Measurements from ENCODE around the gene RPS21.

RPS21 gene

DNA sequence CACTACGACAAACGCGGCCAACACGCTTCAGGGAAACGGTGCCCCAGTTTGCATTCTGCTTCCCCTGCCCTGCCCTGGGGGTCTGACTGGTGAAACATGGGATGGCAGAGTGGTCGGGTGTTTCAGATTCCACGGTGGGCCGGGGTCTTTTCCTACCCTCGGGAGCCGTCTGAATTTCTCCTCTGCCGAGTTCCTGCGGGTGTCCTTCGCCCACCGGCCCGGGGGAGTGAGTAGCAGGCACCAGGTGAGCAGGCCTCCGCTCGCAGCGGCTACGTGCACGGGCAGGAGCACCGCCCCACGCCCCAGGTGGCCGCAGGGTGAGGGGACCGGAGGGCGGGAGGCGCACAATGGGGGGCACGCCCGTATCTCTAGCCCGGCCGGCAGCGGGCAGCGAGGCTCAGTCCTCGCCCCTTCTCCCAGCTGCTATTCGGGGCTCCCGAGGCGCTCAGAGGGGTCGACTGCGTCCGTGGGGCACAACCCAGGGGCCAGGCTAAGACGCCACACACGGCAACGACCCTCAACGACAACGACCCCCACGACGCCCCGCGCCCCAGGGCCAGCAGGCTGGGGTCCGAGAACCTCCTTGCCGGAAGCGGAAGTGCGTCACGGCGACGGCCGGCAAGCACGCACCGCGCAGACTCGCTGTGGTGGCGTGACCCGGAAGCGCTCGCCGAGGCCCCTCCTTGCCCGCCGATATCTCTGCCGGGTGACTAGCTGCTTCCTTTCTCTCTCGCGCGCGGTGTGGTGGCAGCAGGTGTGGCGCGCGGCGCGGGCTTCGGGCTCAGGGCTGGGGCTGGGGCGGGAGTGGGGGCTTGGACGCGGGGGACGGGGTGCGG is at the start of gene RPS21:
TSS of gene RPS21 (plus strand) at position 721 of the 836 bp plus-strand sequence. CDS start 236 bp downstream, outside the sequence.
- DNase-seq (ENCODE audit: low read depth in 3 of 3), result peak; percentile 87 to 88 (median 88)

DNA sequence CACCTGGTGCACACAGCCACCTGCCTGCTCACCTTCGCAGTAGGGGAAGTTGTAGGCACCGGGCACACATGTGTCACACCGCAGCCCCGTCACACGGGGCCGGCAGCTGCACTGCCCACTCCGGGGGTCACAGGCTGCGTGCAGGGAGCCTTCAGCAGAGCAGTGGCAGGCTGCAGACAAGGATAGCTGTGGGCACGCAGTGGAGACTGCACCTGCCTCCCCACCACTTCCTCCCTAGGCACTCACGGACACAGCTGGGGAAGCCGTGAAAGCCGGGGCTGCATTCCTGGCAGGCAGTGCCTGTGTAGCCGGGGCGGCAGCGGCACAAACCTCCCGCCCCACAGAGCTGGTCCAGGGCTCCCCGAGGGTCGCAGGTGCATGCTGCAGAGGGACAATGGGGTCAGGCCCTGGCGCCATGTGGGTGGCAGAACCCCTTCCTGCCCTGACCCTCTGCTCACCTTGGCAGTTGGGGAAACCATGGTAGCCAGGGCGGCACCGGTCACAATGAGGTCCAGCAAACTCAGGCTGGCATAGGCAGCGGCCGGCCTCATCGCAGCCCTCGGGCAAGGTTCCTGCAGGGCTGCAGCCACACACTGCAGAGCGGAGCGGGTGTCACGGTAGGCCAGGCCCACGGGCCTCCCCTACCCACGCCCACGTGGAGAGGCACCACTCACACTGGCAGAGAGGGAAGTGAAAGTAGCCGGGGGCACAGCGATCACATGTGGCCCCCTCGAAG is 49.2 kb upstream of the RPS21 start:
- no peak for DNase-seq (ENCODE audit: low read depth in 3 of 3)

DNA sequence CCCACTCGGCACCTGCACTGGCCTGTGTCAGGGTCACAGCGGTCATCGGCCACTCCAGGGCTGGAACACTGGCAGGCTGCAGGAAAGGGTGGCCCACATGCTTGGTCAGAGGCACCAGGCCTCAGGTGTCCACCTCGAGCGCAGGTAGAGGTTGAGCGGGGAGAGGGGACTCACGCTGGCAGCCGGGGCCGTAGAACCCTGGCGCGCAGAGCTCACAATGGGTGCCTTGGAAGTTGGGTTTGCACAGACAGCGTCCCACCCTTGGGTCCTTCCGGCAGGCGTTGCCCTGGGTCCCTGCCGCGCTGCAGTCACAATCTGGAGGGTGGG is 48.6 kb upstream of the RPS21 start:
- DNase-seq (ENCODE audit: low read depth in 3 of 3), result no peak

DNA sequence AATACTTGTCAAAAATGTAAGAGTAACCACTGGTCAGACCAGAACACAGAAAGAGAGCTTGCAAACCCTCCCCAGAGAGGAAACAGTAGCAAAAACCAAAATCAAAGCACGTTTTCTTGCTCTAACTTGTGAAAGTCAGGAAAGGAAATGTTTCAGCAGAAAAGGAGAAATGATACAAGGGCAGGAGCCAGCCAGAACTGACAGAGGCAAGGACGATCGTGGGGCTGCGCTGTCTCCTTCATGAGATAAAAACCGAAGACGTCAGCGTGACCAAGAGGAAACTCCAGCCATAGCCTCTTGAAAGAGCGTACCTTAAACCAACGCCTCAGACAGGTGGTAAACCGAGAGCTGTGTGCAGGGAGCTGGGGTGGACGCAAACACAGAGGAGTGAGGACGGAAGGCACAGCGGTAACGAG is 47.2 kb upstream of the RPS21 start:
- DNase-seq (ENCODE audit: low read depth in 3 of 3), result no peak

DNA sequence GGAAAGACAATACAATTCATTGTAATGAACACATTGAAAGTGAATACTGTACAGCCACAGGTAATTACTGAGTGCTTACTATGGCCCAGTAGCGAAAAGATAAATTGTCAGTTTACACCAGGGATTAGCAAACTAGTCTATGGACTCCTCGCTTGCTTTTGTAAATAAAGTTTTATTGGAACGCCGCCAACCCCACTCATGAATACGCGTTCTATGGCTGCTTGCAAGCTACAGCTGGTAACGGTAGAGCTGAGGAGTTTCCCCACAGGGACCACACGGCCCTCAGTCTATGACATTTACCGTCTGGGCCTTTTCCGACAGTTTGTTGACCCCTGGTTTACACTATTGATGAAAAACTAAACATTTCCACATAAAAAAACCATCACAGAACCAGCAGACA is 44.0 kb upstream of the RPS21 start:
- no peak for DNase-seq (ENCODE audit: low read depth in 3 of 3)

DNA sequence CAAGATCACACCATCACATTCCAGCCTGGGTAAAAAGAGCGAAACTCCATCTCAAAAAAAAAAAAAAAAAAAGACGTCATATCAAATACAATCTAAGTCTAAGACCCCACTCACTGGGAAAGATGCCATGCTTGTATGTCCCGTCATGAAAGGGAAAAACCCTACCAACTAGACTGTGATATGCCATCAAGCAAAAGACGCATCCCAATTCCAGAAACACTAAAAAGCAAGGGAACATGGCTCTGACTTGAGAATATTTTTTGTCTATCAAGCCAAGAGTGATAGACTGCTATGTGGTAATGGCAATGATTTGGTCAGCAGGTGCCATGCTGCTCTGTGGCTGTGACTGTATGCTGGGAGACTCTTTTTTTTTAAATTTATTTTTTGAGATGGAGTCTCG is 42.8 kb upstream of the RPS21 start:
- no peak for DNase-seq (ENCODE audit: low read depth in 3 of 3)

DNA sequence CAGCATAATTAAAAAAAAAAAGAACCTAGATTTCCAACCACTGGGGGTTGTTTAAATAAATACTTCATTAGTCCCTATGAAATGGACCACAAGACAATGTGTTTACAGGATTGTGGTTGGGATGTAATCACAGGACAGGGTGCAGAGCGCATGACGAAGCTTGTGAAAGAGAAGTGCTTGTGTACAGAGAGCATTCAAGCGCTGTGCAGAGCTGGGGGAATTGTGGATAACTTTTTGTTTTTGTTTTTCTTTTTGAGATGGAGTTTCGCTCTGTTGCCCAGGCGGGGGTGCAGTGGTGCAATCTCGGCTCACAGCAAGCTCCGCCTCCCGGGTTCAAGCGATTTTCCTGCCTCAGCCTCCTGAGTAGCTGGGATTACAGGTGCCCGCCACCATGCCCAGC is 42.1 kb upstream of the RPS21 start:
- no peak for DNase-seq (ENCODE audit: low read depth in 3 of 3)

DNA sequence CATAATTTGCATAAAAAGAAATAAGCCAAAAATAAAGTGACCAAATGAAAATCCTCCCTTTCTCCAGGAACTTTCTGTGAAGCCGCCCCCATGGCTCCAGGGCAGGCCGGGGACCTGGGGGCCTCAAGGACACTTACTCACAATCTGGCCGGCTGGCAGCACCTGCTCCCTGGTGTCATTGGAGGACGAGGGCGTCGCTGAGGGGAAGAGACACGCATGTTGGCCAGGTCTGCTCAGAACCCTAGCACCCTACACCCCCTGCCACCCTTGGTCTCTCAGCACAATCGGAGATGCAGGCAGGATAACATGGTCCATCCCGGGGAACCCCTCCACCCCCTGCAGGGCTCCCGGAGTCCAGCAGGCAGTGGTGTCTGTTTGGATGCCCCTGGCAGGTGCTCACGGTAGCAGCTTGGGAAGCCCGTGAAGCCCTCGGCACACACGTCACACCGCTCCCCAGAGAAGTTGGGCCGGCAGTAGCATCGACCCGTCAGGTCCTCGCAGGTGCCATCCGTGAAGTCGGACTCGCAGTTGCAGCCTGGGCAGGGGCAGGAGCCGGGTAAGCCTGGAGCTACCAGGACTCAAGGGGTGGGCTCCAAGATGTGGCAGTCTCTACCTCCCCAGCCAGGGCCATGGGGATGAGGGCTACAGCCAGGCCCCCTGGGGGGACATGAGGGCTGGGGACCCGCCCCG is 41.1 kb upstream of the RPS21 start:
- DNase-seq (ENCODE audit: low read depth in 3 of 3), result no peak

DNA sequence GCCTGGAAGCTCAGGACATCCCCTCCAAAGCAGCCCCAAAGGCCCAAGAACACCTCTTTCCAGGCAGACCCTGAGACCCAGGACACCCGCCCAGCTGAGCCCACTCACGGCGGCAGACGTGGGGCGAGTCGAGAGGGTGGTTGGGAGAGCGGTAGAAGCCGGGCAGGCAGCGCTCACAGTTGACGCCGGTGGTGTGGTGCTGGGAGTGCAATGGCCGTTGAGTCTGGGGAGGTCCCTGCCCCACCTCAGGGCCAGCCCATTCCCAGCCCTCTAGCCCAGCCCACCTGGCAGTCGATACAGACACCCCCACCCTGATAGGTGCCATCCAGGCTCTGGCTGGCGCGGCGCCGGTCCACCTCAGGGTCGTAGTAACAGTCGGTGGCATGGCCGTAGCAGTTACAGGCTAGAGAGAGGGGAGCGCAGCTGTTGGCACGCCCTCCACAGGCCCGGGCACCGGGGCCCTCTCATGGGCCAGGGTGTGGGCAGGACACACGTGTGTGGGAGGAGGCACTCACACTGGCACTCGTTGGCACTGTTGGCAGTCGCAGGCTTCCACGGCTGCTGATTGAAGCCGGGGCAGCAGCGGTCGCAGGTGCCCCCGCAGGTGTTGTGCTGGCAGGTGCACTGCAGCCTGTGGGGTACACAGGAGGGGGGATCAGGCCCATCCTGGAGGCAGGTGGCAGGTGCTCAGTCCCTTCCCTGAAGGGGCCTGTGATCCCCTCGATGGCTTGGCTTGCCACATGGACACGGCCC is 40.3 kb upstream of the RPS21 start:
- no peak for DNase-seq (ENCODE audit: low read depth in 3 of 3)

DNA sequence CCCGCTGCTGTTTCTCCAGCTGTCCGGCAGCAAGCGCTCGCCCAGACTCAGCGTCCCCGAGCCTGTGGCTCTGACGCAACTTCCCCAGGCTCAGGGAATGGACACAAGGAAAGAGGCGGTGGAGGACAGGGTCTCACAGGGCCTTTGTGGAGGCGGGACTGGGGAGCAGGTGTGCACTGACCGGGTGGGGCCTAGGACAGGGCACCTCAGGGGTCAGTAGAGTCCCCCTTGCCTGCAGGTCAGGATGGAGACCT is 39.8 kb upstream of the RPS21 start:
- no peak for DNase-seq (ENCODE audit: low read depth in 3 of 3)

DNA sequence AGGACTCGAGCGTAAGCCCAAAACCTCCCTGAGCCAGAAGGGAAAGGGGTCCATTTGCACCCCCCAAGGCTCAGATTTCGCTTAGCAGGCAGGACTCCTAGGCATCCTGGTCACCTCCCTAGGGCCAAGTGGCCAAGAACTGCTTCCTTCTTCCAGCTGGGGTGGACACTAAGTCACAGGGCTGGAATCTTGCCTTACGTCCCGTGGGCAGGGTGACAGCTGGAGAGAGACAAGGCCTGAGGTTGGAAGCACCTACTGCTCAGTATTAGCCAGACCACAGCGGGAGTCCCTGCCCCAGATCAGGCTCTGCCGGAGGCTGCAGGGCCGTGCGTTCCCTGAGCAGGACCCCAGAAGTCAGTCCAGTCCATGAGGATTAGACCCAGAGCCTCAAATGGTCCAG is 39.5 kb upstream of the RPS21 start:
- no peak for DNase-seq (ENCODE audit: low read depth in 3 of 3)

DNA sequence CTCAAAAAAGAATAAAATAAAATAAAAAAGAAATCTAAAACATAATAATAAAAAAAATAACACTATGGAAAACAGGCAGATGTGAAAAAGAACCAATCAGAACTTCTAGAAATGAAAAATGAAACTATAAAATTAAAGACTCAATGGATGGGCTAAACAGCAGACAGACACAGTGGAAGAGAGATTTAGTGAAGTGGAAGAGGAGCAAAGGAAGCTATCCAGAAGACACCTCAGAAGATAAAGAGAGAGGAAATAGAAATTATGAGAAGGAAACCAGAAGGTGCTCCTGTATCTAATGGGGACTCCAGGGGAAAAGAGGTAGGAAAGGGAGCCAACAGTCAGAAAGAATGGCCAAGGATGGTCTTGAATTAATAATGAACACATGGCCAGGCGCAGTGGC is 38.3 kb upstream of the RPS21 start:
- no peak for DNase-seq (ENCODE audit: low read depth in 3 of 3)

DNA sequence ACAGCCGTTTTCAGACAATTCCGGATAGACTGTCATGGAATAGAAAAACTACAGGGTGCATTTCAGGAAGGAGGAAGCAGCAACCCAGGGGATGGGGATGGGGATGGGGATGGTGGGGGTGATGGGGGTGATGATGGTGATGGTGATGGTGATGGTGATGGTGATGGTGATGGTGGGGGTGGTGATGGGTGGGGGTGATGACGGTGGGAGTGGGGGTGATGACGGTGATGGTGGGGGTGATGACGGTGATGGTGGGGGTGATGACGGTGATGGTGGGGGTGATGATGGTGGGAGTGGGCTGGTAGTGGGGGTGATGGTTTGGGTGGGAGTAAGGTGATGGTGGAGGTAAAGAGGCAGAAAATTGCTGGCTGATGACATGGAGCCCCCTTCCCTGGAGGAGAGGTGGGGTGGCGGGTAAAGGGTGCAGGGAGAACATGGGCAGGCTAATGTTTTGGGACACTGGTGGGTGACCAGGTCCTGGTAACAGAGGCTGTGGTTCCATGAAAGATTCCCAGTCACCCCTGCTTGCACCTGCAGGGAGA is 37.3 kb upstream of the RPS21 start:
- DNase-seq (ENCODE audit: low read depth in 3 of 3), result no peak

DNA sequence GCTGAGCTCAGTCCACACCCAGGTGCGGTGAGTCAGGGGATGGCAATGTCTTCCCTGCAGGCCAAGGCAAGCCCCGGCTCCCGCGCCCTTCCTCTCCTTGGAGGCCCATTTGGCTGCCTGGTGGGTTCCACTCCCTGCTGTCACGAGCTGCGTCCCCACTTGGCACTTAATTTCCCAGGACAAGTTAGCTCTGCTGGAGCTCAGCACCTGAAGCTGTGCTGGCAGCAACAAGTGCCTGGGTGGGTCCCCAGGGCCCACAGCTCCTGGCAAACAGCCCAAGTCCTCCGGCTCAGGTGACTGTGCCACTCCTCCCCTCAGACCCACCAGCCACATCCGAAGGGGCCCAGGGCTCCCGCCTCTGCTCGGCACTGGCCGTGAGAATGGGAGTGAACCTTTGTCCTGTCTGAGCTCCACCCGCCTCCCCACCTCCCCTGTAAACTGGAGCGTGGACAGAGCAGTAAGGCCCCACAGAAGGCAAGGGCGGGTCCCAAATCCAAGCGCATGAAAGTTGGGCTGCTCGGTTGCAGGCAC is 36.7 kb upstream of the RPS21 start:
- no peak for DNase-seq (ENCODE audit: low read depth in 3 of 3)

DNA sequence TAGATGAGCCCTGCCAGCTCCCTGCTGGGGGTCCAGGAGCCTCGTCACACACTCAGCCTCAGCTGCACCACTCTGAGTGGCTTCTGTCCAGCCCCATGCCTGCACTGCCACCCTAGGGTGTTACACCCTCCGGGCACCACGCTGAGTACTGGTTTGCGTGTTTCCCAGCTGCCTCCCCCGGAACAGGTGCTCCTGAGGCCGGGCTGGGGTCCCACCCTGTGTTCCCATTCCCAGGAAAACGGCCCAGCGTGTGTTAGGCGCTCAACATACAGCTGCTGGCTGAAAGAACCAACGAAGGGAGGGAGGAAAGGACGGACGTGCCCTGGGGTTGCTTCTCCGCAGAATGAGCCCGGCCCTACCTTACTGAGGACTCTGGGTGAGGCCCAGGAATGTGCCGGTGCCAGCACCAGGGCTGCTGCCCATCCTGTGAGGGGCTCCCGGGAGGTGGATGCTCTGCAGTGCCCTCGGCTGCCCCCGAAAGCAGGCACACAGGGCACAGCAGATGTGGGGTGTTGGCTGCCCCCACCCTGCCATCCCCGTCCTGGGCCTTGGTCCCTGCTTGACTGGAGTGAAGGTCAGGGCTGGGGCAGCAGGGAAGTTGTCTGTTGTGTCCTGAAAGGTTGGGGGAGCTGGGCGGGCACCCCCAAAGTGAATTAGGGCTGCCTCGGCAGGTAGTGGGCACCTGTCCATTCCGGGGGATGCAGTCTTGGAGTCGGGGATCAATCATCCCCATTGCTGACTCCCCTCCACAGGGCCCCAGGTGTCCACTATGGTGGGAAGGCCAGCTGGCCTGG is 36.1 kb upstream of the RPS21 start:
- DNase-seq (ENCODE audit: low read depth in 3 of 3), result no peak

DNA sequence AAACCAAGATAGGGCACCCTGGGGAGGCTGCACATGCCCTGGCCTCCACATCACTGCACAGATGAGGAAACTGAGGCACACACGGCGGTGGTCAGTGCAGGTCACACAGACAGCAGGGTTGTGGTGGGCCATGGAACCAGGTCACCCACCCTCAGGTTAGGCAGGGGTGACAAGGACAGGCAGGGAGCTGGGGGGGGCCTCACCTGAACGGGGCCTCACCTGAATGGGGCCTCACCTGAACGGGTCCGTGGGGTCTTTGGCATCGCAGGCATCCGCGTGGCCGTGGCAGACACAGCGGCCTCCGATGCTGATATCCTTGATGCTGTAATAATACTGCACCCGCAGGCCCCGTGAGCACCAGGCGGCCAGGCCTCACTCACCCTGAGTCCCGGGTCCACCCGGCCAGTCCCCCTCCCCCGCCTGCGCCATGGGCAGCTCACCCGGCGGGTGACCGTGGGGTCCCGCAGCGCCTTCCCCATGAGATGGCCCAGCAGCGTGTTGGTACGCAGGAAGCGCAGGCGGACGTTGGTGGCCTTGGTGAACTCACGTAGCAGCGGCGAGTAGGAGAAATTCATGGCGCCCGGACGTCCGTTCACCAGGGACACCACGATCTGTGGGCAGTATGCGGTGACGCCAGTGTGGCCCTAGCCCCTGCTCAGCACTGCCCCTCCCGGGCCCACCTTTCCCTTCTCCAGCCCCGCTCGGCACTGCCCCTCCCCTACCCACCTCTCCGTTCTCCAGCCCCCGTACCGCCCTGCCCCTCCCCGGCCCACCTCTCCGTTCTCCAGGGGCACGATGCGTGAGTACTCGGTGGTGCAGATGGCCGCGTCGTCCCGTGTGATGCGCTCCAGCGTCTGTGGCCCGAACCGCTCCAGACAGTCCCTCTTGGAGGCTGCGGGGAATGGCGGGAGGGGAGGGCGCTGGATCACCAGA is 35.2 kb upstream of the RPS21 start:
- no peak for DNase-seq (ENCODE audit: low read depth in 3 of 3)

DNA sequence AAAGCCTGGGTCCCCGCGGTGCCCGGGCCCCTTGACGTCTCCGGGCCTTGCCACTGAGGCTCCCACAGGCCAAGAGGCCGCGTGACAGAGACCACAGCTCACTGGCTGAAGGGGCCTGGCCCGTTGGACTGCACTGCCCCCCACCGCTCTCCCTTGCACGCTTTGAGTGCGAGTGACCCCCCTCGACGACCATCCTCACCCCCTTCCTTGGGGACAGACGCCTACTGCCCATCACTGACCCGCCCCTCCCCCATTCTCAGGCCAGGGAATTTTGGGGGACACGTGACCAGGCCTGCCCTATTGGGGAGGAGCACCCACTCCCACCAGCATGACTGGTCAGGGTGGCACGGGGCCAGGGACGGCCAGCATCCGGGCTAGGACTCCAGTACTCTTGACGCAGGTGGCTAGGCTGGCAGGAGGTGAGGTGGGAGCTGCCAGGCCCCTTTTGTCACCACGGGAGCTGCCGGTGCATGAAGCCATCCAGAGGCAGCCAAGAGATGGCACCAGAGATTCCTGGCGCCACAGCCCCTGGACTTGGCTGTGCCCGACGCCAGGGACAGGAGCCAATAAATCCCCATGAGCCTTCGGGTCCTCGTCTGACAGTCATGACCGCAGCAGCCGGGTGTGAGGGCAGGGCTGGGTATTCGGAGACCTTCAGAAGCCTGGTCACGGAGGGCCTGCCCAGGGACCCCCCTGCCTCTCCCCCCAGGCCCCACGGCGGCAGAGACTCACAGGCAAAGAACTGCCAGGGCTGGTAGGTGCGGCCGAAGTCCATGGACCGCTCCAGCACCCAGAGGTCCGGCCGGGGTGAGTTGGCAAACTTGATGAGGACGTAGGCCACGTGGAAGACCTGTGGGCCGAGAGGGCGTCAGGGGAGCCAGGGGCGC is 34.3 kb upstream of the RPS21 start:
- DNase-seq (ENCODE audit: low read depth in 3 of 3), result no peak

DNA sequence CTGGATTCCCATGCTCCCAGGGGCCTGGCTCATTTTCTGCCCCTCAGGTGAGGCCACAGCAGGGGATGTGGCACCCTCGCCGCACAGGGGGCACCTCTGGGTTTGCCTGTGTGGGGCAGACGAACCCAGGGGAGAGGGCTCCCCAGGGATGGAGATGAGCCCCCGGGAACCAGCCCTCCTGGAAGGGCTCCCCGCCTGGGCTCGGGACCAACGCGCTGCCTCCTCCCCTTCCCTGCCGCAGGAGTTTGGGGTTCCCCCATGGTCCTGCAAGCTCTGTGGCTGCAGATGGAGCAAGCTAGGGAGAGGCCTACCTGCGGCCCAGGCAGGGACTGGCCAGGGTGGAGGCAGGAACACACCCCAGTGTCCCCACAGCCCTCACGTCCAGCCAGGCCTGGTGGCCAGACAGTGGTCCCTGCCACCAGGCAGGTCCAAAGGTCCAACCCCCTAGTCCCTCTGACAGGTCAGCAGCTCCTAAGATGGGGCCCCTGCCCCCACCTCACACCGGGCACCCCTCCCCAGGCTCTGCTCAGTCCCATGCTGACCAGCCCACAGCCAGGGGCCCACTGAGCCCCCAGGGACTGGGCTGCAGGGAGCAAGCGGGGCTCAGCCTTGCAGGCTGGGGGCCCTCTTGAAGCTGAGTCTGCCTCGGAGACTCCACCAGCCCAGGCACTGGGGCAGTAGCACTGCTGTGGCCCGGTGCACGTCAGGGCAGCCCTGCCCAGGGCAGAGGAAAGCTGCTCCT is 33.4 kb upstream of the RPS21 start:
- no peak for DNase-seq (ENCODE audit: low read depth in 3 of 3)
